GM18858 (cell line): ENCODE measurements around the gene OR5AP2.
"Not testable (repeated sequence)": the region's sequence is repeated elsewhere in the genome, so short reads cannot be mapped to it uniquely, and the experiment has no call there.

ENCODE experiments used
- ATAC-seq: cut with Tn5 transposase; IDR thresholded peaks from one replicate; pipeline ENCODE4 v1.9.1; 2021; ENCODE audit not compliant: unreplicated experiment

OR5AP2 gene

DNA sequence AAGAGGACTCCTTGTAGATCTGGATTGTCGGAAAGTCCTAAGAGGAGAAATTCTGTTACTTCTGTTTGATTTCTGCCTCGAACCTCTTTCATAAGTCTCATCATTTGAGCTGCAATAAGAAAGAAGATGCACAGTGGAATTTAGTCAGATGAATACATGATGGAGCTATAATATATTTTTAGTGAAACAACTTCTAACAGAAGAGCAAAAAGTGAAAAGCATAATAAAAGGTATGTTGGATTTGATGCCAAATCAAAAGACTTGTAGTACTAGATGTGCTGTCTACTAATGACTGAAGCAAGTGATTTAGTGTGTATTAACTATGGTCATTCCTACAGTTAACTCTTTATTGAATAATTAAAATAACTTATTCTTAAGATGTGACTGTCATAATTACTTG is at the start of gene OR5AP2:
Gene OR5AP2, minus strand, starts transcription at position 101 of the 400 bp plus-strand sequence. Its CDS starts 0 bp downstream, at position 101.
- no peak for ATAC-seq

DNA sequence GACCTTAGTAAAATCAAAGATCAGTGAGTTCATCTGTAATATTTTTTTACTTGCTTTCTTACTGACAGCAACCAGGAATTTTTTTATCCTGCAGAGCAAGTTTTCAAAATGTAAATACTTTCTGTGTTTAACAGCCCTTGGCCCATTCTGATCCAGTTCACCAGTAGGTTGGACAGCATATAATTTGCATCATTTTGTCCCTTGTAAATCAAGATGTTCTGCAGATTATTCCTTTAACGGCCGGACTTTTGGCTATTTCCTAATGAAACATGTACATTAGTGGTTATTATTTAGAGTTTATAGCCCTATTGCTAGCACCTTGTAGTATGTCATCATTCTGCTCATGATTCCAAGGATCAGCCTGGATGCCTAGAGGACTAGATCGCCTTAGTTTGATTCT is 48.9 kb upstream of the OR5AP2 start:
- ATAC-seq, result not testable (repeated sequence)

DNA sequence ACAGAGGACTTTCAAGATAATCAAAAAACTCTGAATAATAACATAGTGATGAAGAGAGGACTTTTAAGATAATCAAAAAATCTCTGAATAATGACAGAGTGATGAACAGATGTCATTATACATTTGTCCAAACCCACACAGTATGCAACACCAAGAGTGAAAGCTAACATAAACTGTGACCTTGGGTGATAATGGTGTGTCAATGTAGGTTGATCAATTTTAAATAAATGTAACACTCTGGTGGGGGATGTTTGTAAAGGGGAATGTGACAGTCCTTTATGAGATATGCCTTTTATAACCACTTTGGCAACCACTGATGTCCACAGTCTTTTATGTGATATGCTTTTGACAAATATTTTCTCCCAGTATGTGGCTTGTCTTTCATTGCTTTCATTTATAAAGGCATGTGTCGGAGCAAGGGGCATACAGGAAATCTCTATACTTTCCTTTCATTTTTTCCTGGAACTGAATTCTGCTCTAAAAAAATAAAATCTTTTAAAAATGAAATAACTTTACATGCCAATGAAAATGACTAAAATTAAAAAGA is 46.4 kb upstream of the OR5AP2 start:
- ATAC-seq, result no peak

DNA sequence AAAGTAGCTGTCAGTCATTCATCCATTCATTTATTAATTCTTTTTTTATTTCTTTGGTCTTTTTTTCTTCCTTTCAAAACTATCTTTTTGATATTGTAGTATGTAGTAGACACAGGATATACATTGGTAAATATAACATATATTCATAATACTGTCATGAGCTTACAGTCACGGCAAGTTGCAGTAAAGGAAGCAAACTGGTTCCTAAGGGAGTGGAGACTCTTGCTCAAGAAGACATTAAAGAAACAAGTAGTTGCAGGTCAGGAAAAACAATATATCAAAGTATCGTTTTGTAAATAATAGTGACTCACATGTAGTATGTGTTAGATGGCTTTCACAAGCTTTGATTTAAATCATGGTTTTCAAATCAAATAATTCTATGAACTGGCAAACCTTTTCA is 28.7 kb upstream of the OR5AP2 start:
- ATAC-seq, result no peak

DNA sequence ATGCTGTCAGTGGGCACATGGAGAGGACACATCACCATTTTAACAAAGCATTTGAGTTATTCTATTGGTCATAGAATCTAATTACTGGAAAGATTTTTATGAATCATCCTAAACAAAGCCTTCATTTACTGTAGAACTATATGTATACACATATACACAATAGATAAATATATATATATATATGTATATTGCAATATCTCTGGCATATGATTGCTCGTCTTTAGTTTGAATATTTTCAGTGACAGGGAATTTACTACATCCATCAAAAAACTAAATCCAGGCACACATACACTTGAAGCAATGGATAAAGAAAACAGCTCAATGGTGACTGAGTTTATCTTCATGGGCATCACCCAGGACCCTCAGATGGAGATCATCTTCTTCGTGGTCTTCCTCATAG is 21.1 kb upstream of the OR5AP2 start, which contains the start of gene OR5AR1:
Gene OR5AR1, plus strand, starts transcription at position 301 of the 400 bp plus-strand sequence. Its CDS starts 0 bp downstream, at position 301.
- no peak for ATAC-seq

DNA sequence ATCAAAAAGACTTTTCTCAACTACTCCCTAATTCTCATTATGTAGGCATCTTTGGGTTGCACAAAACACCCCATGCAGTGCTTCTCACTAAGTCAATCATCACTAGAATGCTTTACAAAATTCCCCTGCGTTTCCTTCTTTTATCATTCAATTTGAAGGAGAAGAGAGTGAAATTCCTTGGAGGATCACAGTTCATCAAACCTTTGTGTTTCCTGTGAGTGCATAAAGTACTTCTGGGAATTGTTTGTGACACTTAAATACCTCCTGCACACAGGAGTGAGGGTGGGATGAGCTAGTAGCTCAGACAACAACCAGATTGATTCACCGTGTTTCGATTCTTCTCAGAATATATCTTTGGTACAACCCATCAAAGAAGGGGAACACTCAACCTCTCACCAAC is 17.5 kb upstream of the OR5AP2 start:
- no peak for ATAC-seq

DNA sequence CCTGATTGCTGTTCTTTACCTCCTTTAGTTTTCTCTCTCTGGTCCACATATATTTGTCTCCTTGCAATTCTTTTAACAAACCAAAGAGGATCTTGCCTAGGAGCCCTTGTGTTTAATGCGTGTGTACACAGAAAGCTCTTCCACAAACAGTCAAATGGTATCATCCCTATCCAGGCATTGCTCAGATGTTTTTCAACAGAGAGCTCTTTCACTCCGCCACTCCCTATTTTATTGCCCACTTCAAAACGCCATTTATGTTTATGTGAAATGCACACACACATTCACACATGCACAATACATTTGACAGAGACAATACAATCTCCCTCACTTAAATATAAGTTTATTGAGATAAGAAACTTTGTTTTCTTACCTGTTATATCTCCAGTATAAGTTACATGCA is 4.7 kb downstream of the OR5AP2 start:
- no peak for ATAC-seq

DNA sequence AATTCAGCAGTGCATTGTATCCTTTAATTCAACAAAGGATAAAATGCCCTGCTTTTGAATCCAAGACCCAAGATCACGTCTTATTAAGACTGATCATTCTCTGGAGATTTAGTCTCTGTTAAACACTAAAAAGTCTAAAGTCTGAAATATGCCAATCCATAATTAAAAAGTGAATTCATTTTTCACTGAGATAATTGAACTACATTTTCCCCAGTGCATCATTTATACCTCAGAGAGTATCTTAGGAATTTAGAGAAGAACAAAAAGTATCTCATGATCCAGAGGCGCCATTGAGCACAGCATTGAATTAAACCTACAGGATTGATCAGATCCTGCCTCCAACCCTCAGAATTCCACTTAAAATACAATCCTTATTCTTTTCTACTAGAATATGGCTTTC is 5.4 kb downstream of the OR5AP2 start:
- no peak for ATAC-seq

DNA sequence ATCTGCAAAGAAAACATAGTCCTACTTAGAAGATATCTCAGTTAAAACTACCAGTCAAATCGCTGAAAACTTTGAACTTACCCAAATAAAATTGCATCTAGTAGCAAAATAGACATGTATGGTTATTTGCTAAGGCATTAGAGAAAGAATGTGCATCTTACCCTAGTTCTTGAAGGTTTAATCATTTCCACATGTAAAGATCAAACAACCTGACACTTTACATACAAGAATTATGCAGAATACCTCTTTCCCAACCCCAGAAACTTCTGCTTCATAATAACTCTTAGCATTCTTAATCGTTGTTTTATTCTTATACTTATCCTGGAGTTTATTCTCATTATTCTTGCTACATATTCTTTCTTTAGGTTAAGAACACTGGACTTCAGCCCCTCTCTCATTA is 9.9 kb downstream of the OR5AP2 start:
- no peak for ATAC-seq

DNA sequence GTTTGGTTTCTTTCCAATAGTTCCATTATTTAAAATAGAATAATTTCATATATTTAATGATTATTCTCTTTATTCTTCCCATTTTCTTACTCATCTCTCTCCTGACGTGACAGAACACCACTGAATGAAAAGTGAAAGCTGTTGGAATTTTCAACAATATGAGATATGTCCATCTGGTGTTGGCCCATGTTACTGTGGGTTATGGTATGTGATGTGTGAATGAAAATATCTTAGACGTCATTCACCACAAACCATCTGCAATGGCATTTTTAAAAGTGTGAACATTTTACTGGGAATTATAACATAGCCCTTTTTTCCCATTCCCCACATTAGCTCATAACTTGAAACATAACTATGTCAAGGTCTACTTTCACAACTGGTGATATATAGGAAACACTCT is 16.3 kb downstream of the OR5AP2 start:
- no peak for ATAC-seq

DNA sequence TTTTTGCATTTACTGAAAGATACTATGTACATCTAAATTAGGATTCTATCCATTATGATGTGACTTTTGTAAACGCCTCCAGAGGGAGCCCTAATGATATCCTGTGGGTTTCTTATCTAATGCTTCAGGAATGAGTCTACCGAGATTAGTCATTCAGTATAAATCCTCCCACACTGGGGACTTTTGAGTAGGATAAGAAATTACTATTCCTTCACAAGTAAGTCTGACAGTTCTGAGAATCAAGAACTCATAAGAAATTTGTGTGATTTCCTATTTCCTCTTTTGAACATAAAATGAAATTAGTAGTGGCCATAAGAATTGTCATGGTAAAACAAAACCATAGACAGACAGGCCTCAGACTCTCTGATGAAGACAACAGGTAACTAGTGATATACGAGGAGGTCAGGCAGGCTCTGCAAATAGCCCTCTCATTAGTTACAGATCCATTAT is 17.6 kb downstream of the OR5AP2 start:
- peak; percentile 81 for ATAC-seq

DNA sequence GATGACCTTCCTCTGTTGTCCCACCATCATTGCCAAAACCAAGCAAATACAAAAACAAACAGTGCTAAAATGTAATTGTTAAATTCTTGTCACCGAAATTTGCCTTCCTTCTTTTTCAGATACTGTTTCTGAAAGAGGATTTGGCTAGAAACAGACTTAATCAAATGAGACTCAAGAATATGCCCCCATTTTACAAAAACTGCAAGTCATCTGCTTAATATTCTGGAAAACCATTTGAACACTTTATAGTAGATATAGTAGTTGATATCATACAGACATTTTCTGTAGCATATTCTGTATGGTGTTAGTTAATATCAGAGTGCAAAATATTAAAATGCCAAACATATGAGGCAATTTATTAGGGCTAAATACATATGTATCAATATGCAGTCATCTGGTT is 31.1 kb downstream of the OR5AP2 start:
- ATAC-seq, result no peak

DNA sequence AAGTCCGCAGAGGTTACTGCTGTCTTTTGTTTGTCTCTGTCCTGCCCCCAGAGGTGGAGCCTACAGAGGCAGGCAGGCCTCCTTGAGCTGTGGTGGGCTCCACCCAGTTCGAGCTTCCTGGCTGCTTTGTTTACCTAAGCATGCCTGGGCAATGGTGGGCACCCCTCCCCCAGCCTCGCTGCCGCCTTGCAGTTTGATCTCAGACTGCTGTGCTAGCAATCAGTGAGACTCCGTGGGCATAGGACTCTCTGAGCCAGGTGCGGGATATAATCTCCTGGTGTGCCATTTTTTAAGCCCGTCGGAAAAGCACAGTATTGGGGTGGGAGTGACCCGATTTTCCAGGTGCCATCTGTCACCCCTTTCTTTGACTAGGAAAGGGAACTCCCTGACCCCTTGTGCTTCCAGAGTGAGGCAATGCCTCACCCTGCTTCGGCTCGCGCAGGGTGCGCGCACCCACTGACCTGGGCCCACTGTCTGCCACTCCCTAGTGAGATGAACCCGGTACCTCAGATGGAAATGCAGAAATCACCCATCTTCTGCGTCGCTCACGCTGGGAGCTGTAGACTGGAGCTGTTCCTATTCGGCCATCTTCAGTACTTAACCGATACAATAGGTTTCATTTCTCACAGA is 50.0 kb downstream of the OR5AP2 start:
- not testable (repeated sequence) for ATAC-seq
